DND-41 (cell line): Measurements from ENCODE around the gene LAMA4.

ENCODE experiments used
- EZH2 ChIP-seq: IDR thresholded peaks from 3 replicates; pipeline ENCODE4 v1.6.1; 2012; ENCODE audit warnings: borderline replicate concordance, low read depth, mild to moderate bottlenecking, moderate library complexity, low read length, inconsistent platforms; ENCODE audit not compliant: severe bottlenecking
- TF ChIP-seq, protein P1 (sequence below): IDR thresholded peaks from 2 replicates; pipeline ENCODE4 v1.5.1; 2012; ENCODE audit warnings: borderline replicate concordance, low read length, moderate library complexity, mild to moderate bottlenecking; ENCODE audit not compliant: poor library complexity, severe bottlenecking; ENCODE audit errors: extremely low read depth

DNA sequence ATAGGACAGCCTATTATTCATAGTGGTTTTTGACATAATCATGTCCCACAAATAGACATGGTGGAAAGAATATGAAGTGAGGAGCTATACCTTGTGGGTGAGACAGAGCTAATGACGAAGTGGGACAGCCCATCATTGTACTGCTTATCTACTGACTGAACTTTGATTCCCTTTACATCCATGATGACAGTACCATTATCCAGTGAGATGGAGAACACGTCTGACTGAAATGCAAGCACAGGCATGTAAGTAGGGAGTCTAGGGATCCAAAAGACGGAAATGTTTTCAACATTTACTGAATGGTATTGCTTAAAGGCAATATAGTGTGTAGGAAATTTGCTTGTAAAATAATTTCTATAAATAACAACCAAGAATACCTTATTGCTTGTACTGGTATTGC, 123.5 kb downstream of the LAMA4 start:
- TF ChIP-seq, protein P1, sequence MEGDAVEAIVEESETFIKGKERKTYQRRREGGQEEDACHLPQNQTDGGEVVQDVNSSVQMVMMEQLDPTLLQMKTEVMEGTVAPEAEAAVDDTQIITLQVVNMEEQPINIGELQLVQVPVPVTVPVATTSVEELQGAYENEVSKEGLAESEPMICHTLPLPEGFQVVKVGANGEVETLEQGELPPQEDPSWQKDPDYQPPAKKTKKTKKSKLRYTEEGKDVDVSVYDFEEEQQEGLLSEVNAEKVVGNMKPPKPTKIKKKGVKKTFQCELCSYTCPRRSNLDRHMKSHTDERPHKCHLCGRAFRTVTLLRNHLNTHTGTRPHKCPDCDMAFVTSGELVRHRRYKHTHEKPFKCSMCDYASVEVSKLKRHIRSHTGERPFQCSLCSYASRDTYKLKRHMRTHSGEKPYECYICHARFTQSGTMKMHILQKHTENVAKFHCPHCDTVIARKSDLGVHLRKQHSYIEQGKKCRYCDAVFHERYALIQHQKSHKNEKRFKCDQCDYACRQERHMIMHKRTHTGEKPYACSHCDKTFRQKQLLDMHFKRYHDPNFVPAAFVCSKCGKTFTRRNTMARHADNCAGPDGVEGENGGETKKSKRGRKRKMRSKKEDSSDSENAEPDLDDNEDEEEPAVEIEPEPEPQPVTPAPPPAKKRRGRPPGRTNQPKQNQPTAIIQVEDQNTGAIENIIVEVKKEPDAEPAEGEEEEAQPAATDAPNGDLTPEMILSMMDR, result no peak
- TF ChIP-seq EZH2, result no peak
